ENCODE measurements around the gene P2RX5.

GRCh38 chr17:3681565-3681964 lies 14.4 kb downstream of the P2RX5 start:
- TF ChIP-seq POLR2A (IDR thresholded peaks at IDR 0.05), result no peak
- TF ChIP-seq CTCF (IDR thresholded peaks at IDR 0.05), result no peak

Measured in heart left ventricle (tissue), 13 donors.